Measurements from ENCODE around the gene WNT3. TPM values are rescaled to one million over a fixed set of nuclear protein-coding genes. Genes with fewer than 3 reads are reported as not detected.
"Not testable (repeated sequence)": the region's sequence is repeated elsewhere in the genome, so short reads cannot be mapped to it uniquely, and the experiment has no call there.

The WNT3 gene
- total and polyA plus RNA-seq, 4 donors: 0.15 to 1.0 (median 0.67) TPM

GRCh38 chr17:46841561-46842379, 23.3 kb upstream of the WNT3 start:
- H3K9me3 ChIP-seq (ENCODE audit: control insufficient read depth, low read length): peaks cover 3% of the 10 kb centered on the region
- intact Hi-C loops (cut with DNase I): no loop called here
- no peaks in the 10 kb centered on the region for H3K4me1 ChIP-seq (ENCODE audit: control insufficient read depth in 1 of 2, insufficient read depth in 2 of 2, low read length in 2 of 2)
- H3K27ac ChIP-seq (ENCODE audit: low read depth in 1 of 2, low read length in 2 of 2): no peak overlapping the region
- no peak overlapping the region for H3K4me3 ChIP-seq (ENCODE audit: low read length in 2 of 2)
- 14 to 16% methylated on average over 39 to 43 of the region's 43 CpGs for WGBS, 2 donors
- ATAC-seq (ENCODE audit: low FRiP score) (peak; percentile 29), DNase-seq (no peak)
- no peaks in the 10 kb centered on the region for H3K36me3 ChIP-seq (ENCODE audit: control insufficient read depth in 1 of 2, insufficient read depth in 2 of 2, low read length in 1 of 2)
- peaks cover 0 to 3% of the 10 kb centered on the region in 2 donors for H3K27me3 ChIP-seq (ENCODE audit: control insufficient read depth in 1 of 2, insufficient read depth in 2 of 2, low read length in 1 of 2)

- intact Hi-C loops (cut with DNase I); H3K36me3 ChIP-seq (ENCODE audit: control insufficient read depth in 1 of 2, insufficient read depth in 2 of 2, low read length in 1 of 2); DNase-seq; H3K27ac ChIP-seq (ENCODE audit: low read depth in 1 of 2, low read length in 2 of 2); H3K4me3 ChIP-seq (ENCODE audit: low read length in 2 of 2); H3K27me3 ChIP-seq (ENCODE audit: control insufficient read depth in 1 of 2, insufficient read depth in 2 of 2, low read length in 1 of 2); H3K9me3 ChIP-seq (ENCODE audit: control insufficient read depth, low read length); ATAC-seq (ENCODE audit: low FRiP score); H3K4me1 ChIP-seq (ENCODE audit: control insufficient read depth in 1 of 2, insufficient read depth in 2 of 2, low read length in 2 of 2): not testable (repeated sequence)
- WGBS, 2 donors: 69 to 70% methylated on average over 3 of the region's 3 CpGs
Measured at GRCh38 chr17:46840596-46840995, 22.1 kb upstream of the WNT3 start.

GRCh38 chr17:46839211-46839610, 20.7 kb upstream of the WNT3 start:
- H3K4me3 ChIP-seq (ENCODE audit: low read length in 2 of 2): no peak overlapping the region
- WGBS, 2 donors: 90 to 93% methylated on average over 5 of the region's 5 CpGs
- peaks cover 3% of the 10 kb centered on the region for H3K9me3 ChIP-seq (ENCODE audit: control insufficient read depth, low read length)
- DNase-seq (no peak), ATAC-seq (ENCODE audit: low FRiP score) (no peak)
- no peaks in the 10 kb centered on the region for H3K4me1 ChIP-seq (ENCODE audit: control insufficient read depth in 1 of 2, insufficient read depth in 2 of 2, low read length in 2 of 2)
- peaks cover 0 to 3% of the 10 kb centered on the region in 2 donors for H3K27me3 ChIP-seq (ENCODE audit: control insufficient read depth in 1 of 2, insufficient read depth in 2 of 2, low read length in 1 of 2)
- no peak overlapping the region for H3K27ac ChIP-seq (ENCODE audit: low read depth in 1 of 2, low read length in 2 of 2)
- intact Hi-C loops (cut with DNase I): no loop called here
- H3K36me3 ChIP-seq (ENCODE audit: control insufficient read depth in 1 of 2, insufficient read depth in 2 of 2, low read length in 1 of 2): no peaks in the 10 kb centered on the region

- ATAC-seq (ENCODE audit: low FRiP score): no peak
- intact Hi-C loops (cut with DNase I): no loop called here
- Histone ChIP-seq H3K9me3 (ENCODE audit: control insufficient read depth, low read length) (no peaks in the 10 kb centered on the region), H3K27me3 (ENCODE audit: control insufficient read depth in 1 of 2, insufficient read depth in 2 of 2, low read length in 1 of 2) (no peaks in the 10 kb centered on the region), H3K4me1 (ENCODE audit: control insufficient read depth in 1 of 2, insufficient read depth in 2 of 2, low read length in 2 of 2) (no peaks in the 10 kb centered on the region), H3K4me3 (ENCODE audit: low read length in 2 of 2) (no peak overlapping the region), H3K27ac (ENCODE audit: low read depth in 1 of 2, low read length in 2 of 2) (no peak overlapping the region), H3K36me3 (ENCODE audit: control insufficient read depth in 1 of 2, insufficient read depth in 2 of 2, low read length in 1 of 2) (no peaks in the 10 kb centered on the region)
- no peak for DNase-seq
- 70 to 74% methylated on average over 4 of the region's 4 CpGs for WGBS, 2 donors
Measured at GRCh38 chr17:46837521-46837920, 19.0 kb upstream of the WNT3 start.

- Histone ChIP-seq H3K36me3 (ENCODE audit: control insufficient read depth in 1 of 2, insufficient read depth in 2 of 2, low read length in 1 of 2) (no peaks in the 10 kb centered on the region), H3K27me3 (ENCODE audit: control insufficient read depth in 1 of 2, insufficient read depth in 2 of 2, low read length in 1 of 2) (no peaks in the 10 kb centered on the region), H3K27ac (ENCODE audit: low read depth in 1 of 2, low read length in 2 of 2) (no peak overlapping the region), H3K9me3 (ENCODE audit: control insufficient read depth, low read length) (no peaks in the 10 kb centered on the region), H3K4me1 (ENCODE audit: control insufficient read depth in 1 of 2, insufficient read depth in 2 of 2, low read length in 2 of 2) (no peaks in the 10 kb centered on the region), H3K4me3 (ENCODE audit: low read length in 2 of 2) (no peak overlapping the region)
- WGBS, 2 donors: 68 to 74% methylated on average over 2 of the region's 2 CpGs
- intact Hi-C loops (cut with DNase I): no loop called here
- no peak for DNase-seq
- ATAC-seq (ENCODE audit: low FRiP score): no peak
Measured at GRCh38 chr17:46836500-46836899, 18.0 kb upstream of the WNT3 start.

GRCh38 chr17:46834846-46835245, 16.4 kb upstream of the WNT3 start:
- H3K27me3 ChIP-seq (ENCODE audit: control insufficient read depth in 1 of 2, insufficient read depth in 2 of 2, low read length in 1 of 2): no peaks in the 10 kb centered on the region
- no peak for ATAC-seq (ENCODE audit: low FRiP score)
- DNase-seq: no peak
- intact Hi-C loops (cut with DNase I): no loop called here
- H3K27ac ChIP-seq (ENCODE audit: low read depth in 1 of 2, low read length in 2 of 2): no peak overlapping the region
- 98 to 100% methylated on average over 3 of the region's 3 CpGs for WGBS, 2 donors
- H3K4me1 ChIP-seq (ENCODE audit: control insufficient read depth in 1 of 2, insufficient read depth in 2 of 2, low read length in 2 of 2): no peaks in the 10 kb centered on the region
- H3K36me3 ChIP-seq (ENCODE audit: control insufficient read depth in 1 of 2, insufficient read depth in 2 of 2, low read length in 1 of 2): no peaks in the 10 kb centered on the region
- H3K9me3 ChIP-seq (ENCODE audit: control insufficient read depth, low read length): no peaks in the 10 kb centered on the region
- no peak overlapping the region for H3K4me3 ChIP-seq (ENCODE audit: low read length in 2 of 2)

- Histone ChIP-seq H3K9me3 (ENCODE audit: control insufficient read depth, low read length) (no peaks in the 10 kb centered on the region), H3K4me3 (ENCODE audit: low read length in 2 of 2) (no peak overlapping the region), H3K27ac (ENCODE audit: low read depth in 1 of 2, low read length in 2 of 2) (no peak overlapping the region), H3K36me3 (ENCODE audit: control insufficient read depth in 1 of 2, insufficient read depth in 2 of 2, low read length in 1 of 2) (no peaks in the 10 kb centered on the region), H3K4me1 (ENCODE audit: control insufficient read depth in 1 of 2, insufficient read depth in 2 of 2, low read length in 2 of 2) (no peaks in the 10 kb centered on the region), H3K27me3 (ENCODE audit: control insufficient read depth in 1 of 2, insufficient read depth in 2 of 2, low read length in 1 of 2) (no peaks in the 10 kb centered on the region)
- DNase-seq (no peak), ATAC-seq (ENCODE audit: low FRiP score) (no peak)
- 87 to 90% methylated on average over 2 of the region's 2 CpGs for WGBS, 2 donors
- intact Hi-C loops (cut with DNase I): no loop called here
Measured at GRCh38 chr17:46833840-46834208, 15.3 kb upstream of the WNT3 start.

- Histone ChIP-seq H3K27ac (ENCODE audit: low read depth in 1 of 2, low read length in 2 of 2) (no peak overlapping the region), H3K27me3 (ENCODE audit: control insufficient read depth in 1 of 2, insufficient read depth in 2 of 2, low read length in 1 of 2) (no peaks in the 10 kb centered on the region), H3K4me3 (ENCODE audit: low read length in 2 of 2) (no peak overlapping the region), H3K9me3 (ENCODE audit: control insufficient read depth, low read length) (no peaks in the 10 kb centered on the region), H3K36me3 (ENCODE audit: control insufficient read depth in 1 of 2, insufficient read depth in 2 of 2, low read length in 1 of 2) (no peaks in the 10 kb centered on the region), H3K4me1 (ENCODE audit: control insufficient read depth in 1 of 2, insufficient read depth in 2 of 2, low read length in 2 of 2) (no peaks in the 10 kb centered on the region)
- 49 to 56% methylated on average over 17 of the region's 17 CpGs for WGBS, 2 donors
- no peak for DNase-seq
- intact Hi-C loops (cut with DNase I): no loop called here
- ATAC-seq (ENCODE audit: low FRiP score): peak; percentile 39
Measured at GRCh38 chr17:46832945-46833839, 14.7 kb upstream of the WNT3 start.

Measured in aorta (tissue), 5 donors.